SK-N-SH (cell line): ENCODE results near the gene SLC66A2.

Experiments used
- EP300 ChIP-seq, 2 experiments: IDR thresholded peaks; 2 replicates each; pipeline versions ENCODE4 v1.4.0 to v1.6.1; 2012; ENCODE audit warnings: borderline replicate concordance in 1 of 2, low read depth in 1 of 2, low read length in 1 of 2
- MEF2A ChIP-seq: IDR thresholded peaks from 2 replicates; pipeline ENCODE4 v1.4.0; 2012; ENCODE audit warnings: low read depth, borderline replicate concordance
- POLR2AphosphoS5 ChIP-seq: IDR thresholded peaks from 2 replicates; pipeline ENCODE4 v1.6.1; 2012; ENCODE audit warnings: low read depth, low read length
- RFX5 ChIP-seq: IDR thresholded peaks from 2 replicates; pipeline ENCODE4 v1.6.1; 2012; ENCODE audit warnings: mild to moderate bottlenecking, improper control_type of control experiment, low read length
- YY1 ChIP-seq: IDR thresholded peaks from 2 replicates; pipeline ENCODE4 v1.4.0; 2012; ENCODE audit warnings: low read depth, mild to moderate bottlenecking
- TF ChIP-seq, protein P1 (sequence below): fragments of 200-600 bp; sonication (generic); IDR thresholded peaks from 2 replicates; pipeline ENCODE4 v1.6.1; 2017; ENCODE audit warnings: antibody characterized with exemption, mild to moderate bottlenecking, moderate library complexity
- TF ChIP-seq, protein P2 (sequence below): IDR thresholded peaks from 2 replicates; pipeline ENCODE4 v1.4.0; 2012; ENCODE audit warnings: low read depth
- TF ChIP-seq, protein P3 (sequence below): IDR thresholded peaks from 2 replicates; pipeline ENCODE4 v1.6.1; 2012; ENCODE audit warnings: mild to moderate bottlenecking, low read depth, low read length, moderate library complexity
- TF ChIP-seq, protein P4 (sequence below): IDR thresholded peaks from 2 replicates; pipeline ENCODE4 v1.4.0; 2012; ENCODE audit warnings: low read depth, borderline replicate concordance
- TF ChIP-seq, protein P5 (sequence below): IDR thresholded peaks from 2 replicates; pipeline ENCODE4; 2012

DNA sequence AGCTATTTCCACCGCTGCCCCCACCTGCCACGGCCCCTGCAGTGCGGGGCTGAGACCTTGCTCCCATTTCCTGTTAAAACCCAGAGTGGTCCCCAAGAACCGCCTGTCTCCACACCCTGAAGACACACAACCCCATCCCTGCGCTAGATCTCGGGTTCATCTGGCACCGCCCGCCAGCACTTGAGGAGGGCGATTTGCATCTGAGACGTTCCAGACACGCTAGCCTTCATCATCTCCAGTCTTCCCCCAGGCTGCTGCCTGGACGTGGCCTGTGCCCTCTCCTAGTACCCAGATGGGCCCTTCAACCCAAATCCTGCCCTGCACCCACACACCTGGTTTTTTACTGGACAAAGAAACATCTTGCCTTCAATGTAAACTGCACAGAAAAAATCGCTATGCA, 49.8 kb downstream of the SLC66A2 start:
- TF ChIP-seq YY1, result no peak
- TF ChIP-seq, protein P1, sequence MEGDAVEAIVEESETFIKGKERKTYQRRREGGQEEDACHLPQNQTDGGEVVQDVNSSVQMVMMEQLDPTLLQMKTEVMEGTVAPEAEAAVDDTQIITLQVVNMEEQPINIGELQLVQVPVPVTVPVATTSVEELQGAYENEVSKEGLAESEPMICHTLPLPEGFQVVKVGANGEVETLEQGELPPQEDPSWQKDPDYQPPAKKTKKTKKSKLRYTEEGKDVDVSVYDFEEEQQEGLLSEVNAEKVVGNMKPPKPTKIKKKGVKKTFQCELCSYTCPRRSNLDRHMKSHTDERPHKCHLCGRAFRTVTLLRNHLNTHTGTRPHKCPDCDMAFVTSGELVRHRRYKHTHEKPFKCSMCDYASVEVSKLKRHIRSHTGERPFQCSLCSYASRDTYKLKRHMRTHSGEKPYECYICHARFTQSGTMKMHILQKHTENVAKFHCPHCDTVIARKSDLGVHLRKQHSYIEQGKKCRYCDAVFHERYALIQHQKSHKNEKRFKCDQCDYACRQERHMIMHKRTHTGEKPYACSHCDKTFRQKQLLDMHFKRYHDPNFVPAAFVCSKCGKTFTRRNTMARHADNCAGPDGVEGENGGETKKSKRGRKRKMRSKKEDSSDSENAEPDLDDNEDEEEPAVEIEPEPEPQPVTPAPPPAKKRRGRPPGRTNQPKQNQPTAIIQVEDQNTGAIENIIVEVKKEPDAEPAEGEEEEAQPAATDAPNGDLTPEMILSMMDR, result no peak
- TF ChIP-seq, protein P2, sequence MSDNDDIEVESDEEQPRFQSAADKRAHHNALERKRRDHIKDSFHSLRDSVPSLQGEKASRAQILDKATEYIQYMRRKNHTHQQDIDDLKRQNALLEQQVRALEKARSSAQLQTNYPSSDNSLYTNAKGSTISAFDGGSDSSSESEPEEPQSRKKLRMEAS, result no peak
- TF ChIP-seq, protein P3, sequence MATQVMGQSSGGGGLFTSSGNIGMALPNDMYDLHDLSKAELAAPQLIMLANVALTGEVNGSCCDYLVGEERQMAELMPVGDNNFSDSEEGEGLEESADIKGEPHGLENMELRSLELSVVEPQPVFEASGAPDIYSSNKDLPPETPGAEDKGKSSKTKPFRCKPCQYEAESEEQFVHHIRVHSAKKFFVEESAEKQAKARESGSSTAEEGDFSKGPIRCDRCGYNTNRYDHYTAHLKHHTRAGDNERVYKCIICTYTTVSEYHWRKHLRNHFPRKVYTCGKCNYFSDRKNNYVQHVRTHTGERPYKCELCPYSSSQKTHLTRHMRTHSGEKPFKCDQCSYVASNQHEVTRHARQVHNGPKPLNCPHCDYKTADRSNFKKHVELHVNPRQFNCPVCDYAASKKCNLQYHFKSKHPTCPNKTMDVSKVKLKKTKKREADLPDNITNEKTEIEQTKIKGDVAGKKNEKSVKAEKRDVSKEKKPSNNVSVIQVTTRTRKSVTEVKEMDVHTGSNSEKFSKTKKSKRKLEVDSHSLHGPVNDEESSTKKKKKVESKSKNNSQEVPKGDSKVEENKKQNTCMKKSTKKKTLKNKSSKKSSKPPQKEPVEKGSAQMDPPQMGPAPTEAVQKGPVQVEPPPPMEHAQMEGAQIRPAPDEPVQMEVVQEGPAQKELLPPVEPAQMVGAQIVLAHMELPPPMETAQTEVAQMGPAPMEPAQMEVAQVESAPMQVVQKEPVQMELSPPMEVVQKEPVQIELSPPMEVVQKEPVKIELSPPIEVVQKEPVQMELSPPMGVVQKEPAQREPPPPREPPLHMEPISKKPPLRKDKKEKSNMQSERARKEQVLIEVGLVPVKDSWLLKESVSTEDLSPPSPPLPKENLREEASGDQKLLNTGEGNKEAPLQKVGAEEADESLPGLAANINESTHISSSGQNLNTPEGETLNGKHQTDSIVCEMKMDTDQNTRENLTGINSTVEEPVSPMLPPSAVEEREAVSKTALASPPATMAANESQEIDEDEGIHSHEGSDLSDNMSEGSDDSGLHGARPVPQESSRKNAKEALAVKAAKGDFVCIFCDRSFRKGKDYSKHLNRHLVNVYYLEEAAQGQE, result no peak
- TF ChIP-seq RFX5, result no peak
- TF ChIP-seq, protein P4, sequence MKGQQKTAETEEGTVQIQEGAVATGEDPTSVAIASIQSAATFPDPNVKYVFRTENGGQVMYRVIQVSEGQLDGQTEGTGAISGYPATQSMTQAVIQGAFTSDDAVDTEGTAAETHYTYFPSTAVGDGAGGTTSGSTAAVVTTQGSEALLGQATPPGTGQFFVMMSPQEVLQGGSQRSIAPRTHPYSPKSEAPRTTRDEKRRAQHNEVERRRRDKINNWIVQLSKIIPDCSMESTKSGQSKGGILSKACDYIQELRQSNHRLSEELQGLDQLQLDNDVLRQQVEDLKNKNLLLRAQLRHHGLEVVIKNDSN, result no peak
- no peak for TF ChIP-seq POLR2AphosphoS5
- no peak for TF ChIP-seq MEF2A
- no peak for TF ChIP-seq EP300 (IDR thresholded peaks at IDR 0.05; ENCODE audit: borderline replicate concordance in 1 of 2, low read depth in 1 of 2, low read length in 1 of 2)
- TF ChIP-seq, protein P5, sequence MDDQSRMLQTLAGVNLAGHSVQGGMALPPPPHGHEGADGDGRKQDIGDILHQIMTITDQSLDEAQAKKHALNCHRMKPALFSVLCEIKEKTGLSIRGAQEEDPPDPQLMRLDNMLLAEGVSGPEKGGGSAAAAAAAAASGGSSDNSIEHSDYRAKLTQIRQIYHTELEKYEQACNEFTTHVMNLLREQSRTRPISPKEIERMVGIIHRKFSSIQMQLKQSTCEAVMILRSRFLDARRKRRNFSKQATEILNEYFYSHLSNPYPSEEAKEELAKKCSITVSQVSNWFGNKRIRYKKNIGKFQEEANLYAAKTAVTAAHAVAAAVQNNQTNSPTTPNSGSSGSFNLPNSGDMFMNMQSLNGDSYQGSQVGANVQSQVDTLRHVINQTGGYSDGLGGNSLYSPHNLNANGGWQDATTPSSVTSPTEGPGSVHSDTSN, result no peak
